ENCODE results near the gene CUBN. TPM values are rescaled to one million over a fixed set of nuclear protein-coding genes. Genes with fewer than 3 reads are reported as not detected.

CUBN gene
- total and polyA plus RNA-seq, 2 of the 13 experiments (the other 11 are each of a cell fraction or from before 2014, with no cell fraction given): 0.27 to 0.32 TPM

GRCh38 chr10:17067376-17068264 lies 62.0 kb downstream of the CUBN start (continued):
- TF ChIP-seq ZNF142 (CRISPR knock-in tag; IDR thresholded peaks at IDR 0.05): no peak
- no peak for TF ChIP-seq FOXO1 (CRISPR knock-in tag; IDR thresholded peaks at IDR 0.05)

GRCh38 chr10:17066807-17067206 lies 62.8 kb downstream of the CUBN start:
- Histone ChIP-seq H4K20me1 (ENCODE audit: insufficient read depth, low read length) (no peaks in the 10 kb centered on the region), H3K4me2 (ENCODE audit: low read depth, low read length) (no peak overlapping the region), H2AFZ (ENCODE audit: low read length) (no peak overlapping the region), H3K79me2 (ENCODE audit: insufficient read depth, low read length) (no peaks in the 10 kb centered on the region), H3K27me3 (ENCODE audit: control insufficient read depth in 1 of 2, insufficient read depth in 2 of 2, low read length in 2 of 2) (no peaks in the 10 kb centered on the region), H3K4me1 (ENCODE audit: insufficient read depth, low read length) (no peaks in the 10 kb centered on the region), H3K4me3 (replicated peaks in 1 of 3; ENCODE audit: insufficient read depth in 1 of 3, low read depth in 2 of 3, low read length in 3 of 3) (no peak overlapping the region), H3K9me3 (ENCODE audit: low read length) (no peaks in the 10 kb centered on the region), H3K27ac (ENCODE audit: extremely low read length, insufficient read depth, low read length) (no peak overlapping the region), H3K36me3 (replicated peaks in 1 of 2; ENCODE audit: control insufficient read depth in 1 of 2, insufficient read depth in 2 of 2, low read length in 2 of 2) (no peaks in the 10 kb centered on the region), H3K9ac (ENCODE audit: insufficient read depth, low read depth, low read length) (no peak overlapping the region)
- BruUV-seq (replicated peaks): no TSS peak
- intact Hi-C loops (cut with micrococcal nuclease; ENCODE audit: unreplicated experiment) (no loop called here), in situ Hi-C loops (cut with HindIII; ENCODE audit: extremely low pct_ligation_motif_present, low pct_unique_long_range_greater_than_20kb) (no loop called here)
- FAIRE-seq (no peak), ATAC-seq (no peak), DNase-seq (ENCODE audit: low spot score) (no peak)
- CTCF ChIA-PET (ENCODE audit: low intra/inter-chr PET ratio, low total read pairs): no interaction called here
- POLR2A ChIA-PET: no interaction called here
- TF ChIP-seq BHLHE40 (IDR thresholded peaks at IDR 0.05; ENCODE audit: low read length) (no peak), ZFX (CRISPR knock-in tag; IDR thresholded peaks at IDR 0.05; ENCODE audit: low read depth) (no peak), SMAD9 (CRISPR knock-in tag; IDR thresholded peaks at IDR 0.05) (no peak), RAD51 (IDR thresholded peaks at IDR 0.05; ENCODE audit: borderline replicate concordance) (no peak), PRMT3 (CRISPR knock-in tag; IDR thresholded peaks at IDR 0.05; ENCODE audit: borderline replicate concordance, low read depth) (no peak), ATF5 (CRISPR knock-in tag; IDR thresholded peaks at IDR 0.05; ENCODE audit: low read depth) (no peak), KDM2A (CRISPR knock-in tag; IDR thresholded peaks at IDR 0.05; ENCODE audit: borderline replicate concordance, low read depth) (no peak), DNMT1 (CRISPR knock-in tag; IDR thresholded peaks at IDR 0.05) (no peak), CENPT (CRISPR knock-in tag; IDR thresholded peaks at IDR 0.05; ENCODE audit: low read depth) (no peak), NR2C2 (CRISPR knock-in tag; IDR thresholded peaks at IDR 0.05; ENCODE audit: borderline replicate concordance) (no peak), PATZ1 (CRISPR knock-in tag; IDR thresholded peaks at IDR 0.05) (no peak), SNAI1 (CRISPR knock-in tag; IDR thresholded peaks at IDR 0.05; ENCODE audit: borderline replicate concordance) (no peak)
- 38% methylated on average over 3 of the region's 3 CpGs for WGBS (ENCODE audit: low lambda C conversion rate)
